Measurements from ENCODE around the gene TMEM74B. TPM values are rescaled to one million over a fixed set of nuclear protein-coding genes. Genes with fewer than 3 reads are reported as not detected.

Gene TMEM74B
- total RNA-seq, 1 experiment from 2014 or later, result 8.4 TPM

DNA sequence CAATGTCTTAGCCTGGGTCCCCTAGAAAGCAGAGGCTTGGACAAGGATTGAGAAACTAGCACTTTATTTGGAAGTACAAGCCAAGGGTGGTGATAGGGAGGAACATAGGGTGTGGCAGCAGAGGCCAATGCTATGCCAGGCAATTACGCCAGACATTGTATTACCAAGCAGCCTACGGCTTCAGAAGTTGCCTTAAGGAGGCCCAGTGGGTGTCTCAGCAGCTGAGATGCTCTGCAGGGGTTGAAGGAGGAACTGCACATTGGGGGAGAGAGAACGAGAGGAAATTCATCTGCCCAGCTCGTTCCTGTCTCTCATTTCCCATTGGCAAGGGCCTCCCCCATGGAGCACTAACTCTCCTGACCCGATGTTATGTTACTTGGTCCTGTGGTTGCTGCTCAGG is 19.3 kb upstream of the TMEM74B start (continued):
- TF ChIP-seq CREB1 (CRISPR knock-in tag; IDR thresholded peaks at IDR 0.05) (no peak), GTF2I (CRISPR knock-in tag; conservative IDR thresholded peaks at IDR 0.05) (no peak)

DNA sequence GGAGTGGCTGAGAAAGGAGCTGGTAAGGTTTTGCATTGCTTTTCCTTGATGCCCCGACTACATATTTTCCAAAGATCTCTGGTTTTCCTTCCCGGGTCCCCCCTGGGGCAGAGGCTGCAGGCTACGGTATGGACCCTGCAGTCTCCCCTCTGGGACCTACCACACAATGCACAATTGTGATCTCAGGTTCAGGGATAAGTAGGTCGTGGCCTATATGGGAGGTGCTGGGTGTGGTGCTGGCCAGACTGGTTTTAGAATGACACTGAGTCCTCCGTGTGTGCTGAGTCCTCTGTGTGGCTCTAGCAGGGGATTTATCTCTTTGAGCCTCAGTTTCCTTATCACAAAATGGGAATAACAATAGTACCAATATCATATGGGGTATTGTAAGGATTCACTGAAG is 18.8 kb upstream of the TMEM74B start:
- no peaks in the 10 kb centered on the region for H3K4me1 Mint-ChIP-seq
- no peak overlapping the region for H3K27ac Mint-ChIP-seq
- ChIA-PET POLR2A (no interaction called here), CTCF (interaction anchor here (1.0 to 1.3 kb wide), 2 partner anchors 9 to 18 kb away, joined by 3 read pairs; no protein-coding TSS in a partner anchor)
- no peaks in the 10 kb centered on the region for H3K36me3 Mint-ChIP-seq
- TF ChIP-seq, protein P1, sequence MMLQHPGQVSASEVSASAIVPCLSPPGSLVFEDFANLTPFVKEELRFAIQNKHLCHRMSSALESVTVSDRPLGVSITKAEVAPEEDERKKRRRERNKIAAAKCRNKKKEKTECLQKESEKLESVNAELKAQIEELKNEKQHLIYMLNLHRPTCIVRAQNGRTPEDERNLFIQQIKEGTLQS (CRISPR knock-in tag; conservative IDR thresholded peaks at IDR 0.05), result no peak
- TF ChIP-seq MYBL2 (CRISPR knock-in tag; IDR thresholded peaks at IDR 0.05) (no peak), IRF2 (CRISPR knock-in tag; IDR thresholded peaks at IDR 0.05; ENCODE audit: borderline replicate concordance, low read depth) (no peak), RORB (CRISPR knock-in tag; IDR thresholded peaks at IDR 0.05) (no peak), NFE2L1 (CRISPR knock-in tag; IDR thresholded peaks at IDR 0.05) (no peak), NR3C1 (CRISPR knock-in tag; conservative IDR thresholded peaks at IDR 0.05; ENCODE audit: low read depth) (no peak), HMGA2 (CRISPR knock-in tag; IDR thresholded peaks at IDR 0.05) (no peak), ZNF138 (CRISPR knock-in tag; conservative IDR thresholded peaks at IDR 0.05) (no peak), NFYB (CRISPR knock-in tag; conservative IDR thresholded peaks at IDR 0.05; ENCODE audit: low read depth) (no peak), ESRRA (CRISPR knock-in tag; IDR thresholded peaks at IDR 0.05; ENCODE audit: borderline replicate concordance) (no peak)
- TF ChIP-seq, protein P2, sequence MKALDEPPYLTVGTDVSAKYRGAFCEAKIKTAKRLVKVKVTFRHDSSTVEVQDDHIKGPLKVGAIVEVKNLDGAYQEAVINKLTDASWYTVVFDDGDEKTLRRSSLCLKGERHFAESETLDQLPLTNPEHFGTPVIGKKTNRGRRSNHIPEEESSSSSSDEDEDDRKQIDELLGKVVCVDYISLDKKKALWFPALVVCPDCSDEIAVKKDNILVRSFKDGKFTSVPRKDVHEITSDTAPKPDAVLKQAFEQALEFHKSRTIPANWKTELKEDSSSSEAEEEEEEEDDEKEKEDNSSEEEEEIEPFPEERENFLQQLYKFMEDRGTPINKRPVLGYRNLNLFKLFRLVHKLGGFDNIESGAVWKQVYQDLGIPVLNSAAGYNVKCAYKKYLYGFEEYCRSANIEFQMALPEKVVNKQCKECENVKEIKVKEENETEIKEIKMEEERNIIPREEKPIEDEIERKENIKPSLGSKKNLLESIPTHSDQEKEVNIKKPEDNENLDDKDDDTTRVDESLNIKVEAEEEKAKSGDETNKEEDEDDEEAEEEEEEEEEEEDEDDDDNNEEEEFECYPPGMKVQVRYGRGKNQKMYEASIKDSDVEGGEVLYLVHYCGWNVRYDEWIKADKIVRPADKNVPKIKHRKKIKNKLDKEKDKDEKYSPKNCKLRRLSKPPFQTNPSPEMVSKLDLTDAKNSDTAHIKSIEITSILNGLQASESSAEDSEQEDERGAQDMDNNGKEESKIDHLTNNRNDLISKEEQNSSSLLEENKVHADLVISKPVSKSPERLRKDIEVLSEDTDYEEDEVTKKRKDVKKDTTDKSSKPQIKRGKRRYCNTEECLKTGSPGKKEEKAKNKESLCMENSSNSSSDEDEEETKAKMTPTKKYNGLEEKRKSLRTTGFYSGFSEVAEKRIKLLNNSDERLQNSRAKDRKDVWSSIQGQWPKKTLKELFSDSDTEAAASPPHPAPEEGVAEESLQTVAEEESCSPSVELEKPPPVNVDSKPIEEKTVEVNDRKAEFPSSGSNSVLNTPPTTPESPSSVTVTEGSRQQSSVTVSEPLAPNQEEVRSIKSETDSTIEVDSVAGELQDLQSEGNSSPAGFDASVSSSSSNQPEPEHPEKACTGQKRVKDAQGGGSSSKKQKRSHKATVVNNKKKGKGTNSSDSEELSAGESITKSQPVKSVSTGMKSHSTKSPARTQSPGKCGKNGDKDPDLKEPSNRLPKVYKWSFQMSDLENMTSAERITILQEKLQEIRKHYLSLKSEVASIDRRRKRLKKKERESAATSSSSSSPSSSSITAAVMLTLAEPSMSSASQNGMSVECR (CRISPR knock-in tag; IDR thresholded peaks at IDR 0.05; ENCODE audit: borderline replicate concordance), result no peak
- TF ChIP-seq, protein P3, sequence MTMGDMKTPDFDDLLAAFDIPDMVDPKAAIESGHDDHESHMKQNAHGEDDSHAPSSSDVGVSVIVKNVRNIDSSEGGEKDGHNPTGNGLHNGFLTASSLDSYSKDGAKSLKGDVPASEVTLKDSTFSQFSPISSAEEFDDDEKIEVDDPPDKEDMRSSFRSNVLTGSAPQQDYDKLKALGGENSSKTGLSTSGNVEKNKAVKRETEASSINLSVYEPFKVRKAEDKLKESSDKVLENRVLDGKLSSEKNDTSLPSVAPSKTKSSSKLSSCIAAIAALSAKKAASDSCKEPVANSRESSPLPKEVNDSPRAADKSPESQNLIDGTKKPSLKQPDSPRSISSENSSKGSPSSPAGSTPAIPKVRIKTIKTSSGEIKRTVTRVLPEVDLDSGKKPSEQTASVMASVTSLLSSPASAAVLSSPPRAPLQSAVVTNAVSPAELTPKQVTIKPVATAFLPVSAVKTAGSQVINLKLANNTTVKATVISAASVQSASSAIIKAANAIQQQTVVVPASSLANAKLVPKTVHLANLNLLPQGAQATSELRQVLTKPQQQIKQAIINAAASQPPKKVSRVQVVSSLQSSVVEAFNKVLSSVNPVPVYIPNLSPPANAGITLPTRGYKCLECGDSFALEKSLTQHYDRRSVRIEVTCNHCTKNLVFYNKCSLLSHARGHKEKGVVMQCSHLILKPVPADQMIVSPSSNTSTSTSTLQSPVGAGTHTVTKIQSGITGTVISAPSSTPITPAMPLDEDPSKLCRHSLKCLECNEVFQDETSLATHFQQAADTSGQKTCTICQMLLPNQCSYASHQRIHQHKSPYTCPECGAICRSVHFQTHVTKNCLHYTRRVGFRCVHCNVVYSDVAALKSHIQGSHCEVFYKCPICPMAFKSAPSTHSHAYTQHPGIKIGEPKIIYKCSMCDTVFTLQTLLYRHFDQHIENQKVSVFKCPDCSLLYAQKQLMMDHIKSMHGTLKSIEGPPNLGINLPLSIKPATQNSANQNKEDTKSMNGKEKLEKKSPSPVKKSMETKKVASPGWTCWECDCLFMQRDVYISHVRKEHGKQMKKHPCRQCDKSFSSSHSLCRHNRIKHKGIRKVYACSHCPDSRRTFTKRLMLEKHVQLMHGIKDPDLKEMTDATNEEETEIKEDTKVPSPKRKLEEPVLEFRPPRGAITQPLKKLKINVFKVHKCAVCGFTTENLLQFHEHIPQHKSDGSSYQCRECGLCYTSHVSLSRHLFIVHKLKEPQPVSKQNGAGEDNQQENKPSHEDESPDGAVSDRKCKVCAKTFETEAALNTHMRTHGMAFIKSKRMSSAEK (CRISPR knock-in tag; IDR thresholded peaks at IDR 0.05; ENCODE audit: borderline replicate concordance), result no peak
- TF ChIP-seq, protein P4, sequence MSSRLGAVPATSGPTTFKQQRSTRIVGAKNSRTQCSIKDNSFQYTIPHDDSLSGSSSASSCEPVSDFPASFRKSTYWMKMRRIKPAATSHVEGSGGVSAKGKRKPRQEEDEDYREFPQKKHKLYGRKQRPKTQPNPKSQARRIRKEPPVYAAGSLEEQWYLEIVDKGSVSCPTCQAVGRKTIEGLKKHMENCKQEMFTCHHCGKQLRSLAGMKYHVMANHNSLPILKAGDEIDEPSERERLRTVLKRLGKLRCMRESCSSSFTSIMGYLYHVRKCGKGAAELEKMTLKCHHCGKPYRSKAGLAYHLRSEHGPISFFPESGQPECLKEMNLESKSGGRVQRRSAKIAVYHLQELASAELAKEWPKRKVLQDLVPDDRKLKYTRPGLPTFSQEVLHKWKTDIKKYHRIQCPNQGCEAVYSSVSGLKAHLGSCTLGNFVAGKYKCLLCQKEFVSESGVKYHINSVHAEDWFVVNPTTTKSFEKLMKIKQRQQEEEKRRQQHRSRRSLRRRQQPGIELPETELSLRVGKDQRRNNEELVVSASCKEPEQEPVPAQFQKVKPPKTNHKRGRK (CRISPR knock-in tag; IDR thresholded peaks at IDR 0.05; ENCODE audit: borderline replicate concordance), result no peak
- H3K9me3 Mint-ChIP-seq, result no peaks in the 10 kb centered on the region
- ATAC-seq (no peak), DNase-seq (ENCODE audit: low spot score) (no peak)
- H3K4me3 Mint-ChIP-seq, result no peak overlapping the region
- H3K27me3 Mint-ChIP-seq (ENCODE audit: low read depth), result peaks cover 9% of the 10 kb centered on the region

All from WTC11 (cell line).